ENCODE data around the gene DGKA.
"Not testable (repeated sequence)": the region's sequence is repeated elsewhere in the genome, so short reads cannot be mapped to it uniquely, and the experiment has no call there.

Gene DGKA

GRCh38 chr12:55979069-55979468 lies 48.1 kb downstream of the DGKA start:
- H2AK5ac ChIP-seq (ENCODE audit: low read depth, low read length): no peak overlapping the region
- no peak overlapping the region for H2BK120ac ChIP-seq (ENCODE audit: low read depth, low read length)
- H2BK15ac ChIP-seq (ENCODE audit: low read length): no peak overlapping the region
- no peak for DNase-seq (ENCODE audit: low spot score)
- no peak overlapping the region for H3K9ac ChIP-seq (ENCODE audit: low read depth, low read length, poor library complexity)
- no peak overlapping the region for H3K27ac ChIP-seq (replicated peaks; ENCODE audit: low read length)
- no peaks in the 10 kb centered on the region for H3K27me3 ChIP-seq (ENCODE audit: control insufficient read depth in 3 of 3, insufficient read depth in 3 of 3, low read depth in 1 of 3, low read length in 3 of 3)
- H2AFZ ChIP-seq (ENCODE audit: low read length): no peak overlapping the region
- no peak overlapping the region for H3K14ac ChIP-seq (ENCODE audit: low read length)
- no peaks in the 10 kb centered on the region for H3K9me3 ChIP-seq (replicated peaks in 1 of 2; ENCODE audit: control insufficient read depth in 2 of 2, insufficient read depth in 1 of 2, low read depth in 1 of 2, low read length in 2 of 2)
- WGBS, 2 donors (ENCODE audit: extremely low coverage in 2 of 2, insufficient read length in 2 of 2, insufficient replicate concordance in 1 of 2): no CpG with 5 or more reads among the region's 3 CpGs
- no peak overlapping the region for H3K18ac ChIP-seq (ENCODE audit: low read length)
- no peak overlapping the region for H4K8ac ChIP-seq (ENCODE audit: low read depth, low read length)
- H3K23ac ChIP-seq (ENCODE audit: low read depth, low read length, poor library complexity): no peak overlapping the region
- no peak overlapping the region for H2BK5ac ChIP-seq (ENCODE audit: low read length)
- H3K4me2 ChIP-seq (ENCODE audit: insufficient read depth, low read length, poor library complexity, severe bottlenecking): no peak overlapping the region
- H2BK12ac ChIP-seq (ENCODE audit: low read length): no peak overlapping the region
- peaks cover 9% of the 10 kb centered on the region for H3K79me1 ChIP-seq (ENCODE audit: low read depth, low read length)
- no peak overlapping the region for H3K4me3 ChIP-seq (ENCODE audit: low read length in 2 of 2)
- no peak overlapping the region for H4K91ac ChIP-seq (ENCODE audit: low read depth, low read length, poor library complexity)
- peaks cover 13 to 78% of the 10 kb centered on the region in 2 donors for H3K36me3 ChIP-seq (replicated peaks in 1 of 2; ENCODE audit: control insufficient read depth in 2 of 2, insufficient read depth in 2 of 2, low read length in 2 of 2)
- peaks cover 0 to 1% of the 10 kb centered on the region in 2 donors for H3K4me1 ChIP-seq (ENCODE audit: control insufficient read depth in 2 of 2, insufficient read depth in 1 of 2, low read depth in 1 of 2, low read length in 2 of 2)
- H3K4ac ChIP-seq (ENCODE audit: low read length): no peak overlapping the region

- H2AK5ac ChIP-seq (ENCODE audit: low read depth, low read length); H2BK15ac ChIP-seq (ENCODE audit: low read length); H2BK120ac ChIP-seq (ENCODE audit: low read depth, low read length); H3K4me3 ChIP-seq (ENCODE audit: low read length in 2 of 2); H3K27ac ChIP-seq (replicated peaks; ENCODE audit: low read length); H4K91ac ChIP-seq (ENCODE audit: low read depth, low read length, poor library complexity); H3K18ac ChIP-seq (ENCODE audit: low read length); H3K4ac ChIP-seq (ENCODE audit: low read length); H2BK5ac ChIP-seq (ENCODE audit: low read length); H3K4me2 ChIP-seq (ENCODE audit: insufficient read depth, low read length, poor library complexity, severe bottlenecking); H3K9ac ChIP-seq (ENCODE audit: low read depth, low read length, poor library complexity); H3K79me1 ChIP-seq (ENCODE audit: low read depth, low read length); H3K9me3 ChIP-seq (replicated peaks in 1 of 2; ENCODE audit: control insufficient read depth in 2 of 2, insufficient read depth in 1 of 2, low read depth in 1 of 2, low read length in 2 of 2); H3K4me1 ChIP-seq (ENCODE audit: control insufficient read depth in 2 of 2, insufficient read depth in 1 of 2, low read depth in 1 of 2, low read length in 2 of 2); H4K8ac ChIP-seq (ENCODE audit: low read depth, low read length); DNase-seq (ENCODE audit: low spot score); H2AFZ ChIP-seq (ENCODE audit: low read length); H2BK12ac ChIP-seq (ENCODE audit: low read length); H3K23ac ChIP-seq (ENCODE audit: low read depth, low read length, poor library complexity); H3K14ac ChIP-seq (ENCODE audit: low read length); H3K27me3 ChIP-seq (ENCODE audit: control insufficient read depth in 3 of 3, insufficient read depth in 3 of 3, low read depth in 1 of 3, low read length in 3 of 3): not testable (repeated sequence)
- H3K36me3 ChIP-seq (replicated peaks in 1 of 2; ENCODE audit: control insufficient read depth in 2 of 2, insufficient read depth in 2 of 2, low read length in 2 of 2): peaks cover 14 to 89% of the 10 kb centered on the region in 2 donors
- WGBS, 2 donors (ENCODE audit: extremely low coverage in 2 of 2, insufficient read length in 2 of 2, insufficient replicate concordance in 1 of 2): no CpG with 5 or more reads among the region's 5 CpGs
These were observed 50.9 kb downstream of the DGKA start for GRCh38 chr12:55981882-55982281.

GRCh38 chr12:55982319-55982936 lies 51.5 kb downstream of the DGKA start:
- Histone ChIP-seq H2AFZ (ENCODE audit: low read length) (no peak overlapping the region), H2BK5ac (ENCODE audit: low read length) (no peak overlapping the region), H3K18ac (ENCODE audit: low read length) (no peak overlapping the region), H3K4me2 (ENCODE audit: insufficient read depth, low read length, poor library complexity, severe bottlenecking) (no peak overlapping the region), H3K9me3 (replicated peaks in 1 of 2; ENCODE audit: control insufficient read depth in 2 of 2, insufficient read depth in 1 of 2, low read depth in 1 of 2, low read length in 2 of 2) (no peaks in the 10 kb centered on the region), H3K4me3 (ENCODE audit: low read length in 2 of 2) (no peak overlapping the region), H3K14ac (ENCODE audit: low read length) (no peak overlapping the region), H3K23ac (ENCODE audit: low read depth, low read length, poor library complexity) (no peak overlapping the region), H2BK15ac (ENCODE audit: low read length) (no peak overlapping the region), H3K4me1 (ENCODE audit: control insufficient read depth in 2 of 2, insufficient read depth in 1 of 2, low read depth in 1 of 2, low read length in 2 of 2) (no peaks in the 10 kb centered on the region), H3K27ac (replicated peaks; ENCODE audit: low read length) (no peak overlapping the region), H3K4ac (ENCODE audit: low read length) (no peak overlapping the region), H3K36me3 (replicated peaks in 1 of 2; ENCODE audit: control insufficient read depth in 2 of 2, insufficient read depth in 2 of 2, low read length in 2 of 2) (peaks cover 16 to 89% of the 10 kb centered on the region in 2 donors), H3K79me1 (ENCODE audit: low read depth, low read length) (peaks cover 4% of the 10 kb centered on the region), H4K8ac (ENCODE audit: low read depth, low read length) (no peak overlapping the region), H2BK120ac (ENCODE audit: low read depth, low read length) (no peak overlapping the region), H4K91ac (ENCODE audit: low read depth, low read length, poor library complexity) (no peak overlapping the region), H3K9ac (ENCODE audit: low read depth, low read length, poor library complexity) (no peak overlapping the region), H3K27me3 (ENCODE audit: control insufficient read depth in 3 of 3, insufficient read depth in 3 of 3, low read depth in 1 of 3, low read length in 3 of 3) (no peaks in the 10 kb centered on the region), H2AK5ac (ENCODE audit: low read depth, low read length) (no peak overlapping the region), H2BK12ac (ENCODE audit: low read length) (no peak overlapping the region)
- no peak for DNase-seq (ENCODE audit: low spot score)
- WGBS, 2 donors (ENCODE audit: extremely low coverage in 2 of 2, insufficient read length in 2 of 2, insufficient replicate concordance in 1 of 2): no CpG with 5 or more reads among the region's 3 CpGs

- H2AK5ac ChIP-seq (ENCODE audit: low read depth, low read length): no peak overlapping the region
- H3K4me3 ChIP-seq (ENCODE audit: low read length in 2 of 2): no peak overlapping the region
- H3K4me1 ChIP-seq (ENCODE audit: control insufficient read depth in 2 of 2, insufficient read depth in 1 of 2, low read depth in 1 of 2, low read length in 2 of 2): no peaks in the 10 kb centered on the region
- H4K8ac ChIP-seq (ENCODE audit: low read depth, low read length): no peak overlapping the region
- H3K4me2 ChIP-seq (ENCODE audit: insufficient read depth, low read length, poor library complexity, severe bottlenecking): no peak overlapping the region
- peaks cover 2% of the 10 kb centered on the region for H3K79me1 ChIP-seq (ENCODE audit: low read depth, low read length)
- H3K27ac ChIP-seq (replicated peaks; ENCODE audit: low read length): no peak overlapping the region
- no peak overlapping the region for H3K18ac ChIP-seq (ENCODE audit: low read length)
- DNase-seq (ENCODE audit: low spot score): no peak
- WGBS, 2 donors (ENCODE audit: extremely low coverage in 2 of 2, insufficient read length in 2 of 2, insufficient replicate concordance in 1 of 2): no CpG with 5 or more reads among the region's 4 CpGs
- no peak overlapping the region for H3K4ac ChIP-seq (ENCODE audit: low read length)
- H2BK12ac ChIP-seq (ENCODE audit: low read length): no peak overlapping the region
- H2BK5ac ChIP-seq (ENCODE audit: low read length): no peak overlapping the region
- no peak overlapping the region for H3K23ac ChIP-seq (ENCODE audit: low read depth, low read length, poor library complexity)
- no peak overlapping the region for H2BK15ac ChIP-seq (ENCODE audit: low read length)
- no peaks in the 10 kb centered on the region for H3K27me3 ChIP-seq (ENCODE audit: control insufficient read depth in 3 of 3, insufficient read depth in 3 of 3, low read depth in 1 of 3, low read length in 3 of 3)
- H3K9ac ChIP-seq (ENCODE audit: low read depth, low read length, poor library complexity): no peak overlapping the region
- no peak overlapping the region for H3K14ac ChIP-seq (ENCODE audit: low read length)
- H4K91ac ChIP-seq (ENCODE audit: low read depth, low read length, poor library complexity): no peak overlapping the region
- no peaks in the 10 kb centered on the region for H3K9me3 ChIP-seq (replicated peaks in 1 of 2; ENCODE audit: control insufficient read depth in 2 of 2, insufficient read depth in 1 of 2, low read depth in 1 of 2, low read length in 2 of 2)
- H3K36me3 ChIP-seq (replicated peaks in 1 of 2; ENCODE audit: control insufficient read depth in 2 of 2, insufficient read depth in 2 of 2, low read length in 2 of 2): peaks cover 15 to 91% of the 10 kb centered on the region in 2 donors
- no peak overlapping the region for H2BK120ac ChIP-seq (ENCODE audit: low read depth, low read length)
- H2AFZ ChIP-seq (ENCODE audit: low read length): no peak overlapping the region
These were observed 52.4 kb downstream of the DGKA start for GRCh38 chr12:55983232-55983842.

Measured in neuronal stem cell (in vitro differentiated cells).